ENCODE data around the gene STK32B.

DNA sequence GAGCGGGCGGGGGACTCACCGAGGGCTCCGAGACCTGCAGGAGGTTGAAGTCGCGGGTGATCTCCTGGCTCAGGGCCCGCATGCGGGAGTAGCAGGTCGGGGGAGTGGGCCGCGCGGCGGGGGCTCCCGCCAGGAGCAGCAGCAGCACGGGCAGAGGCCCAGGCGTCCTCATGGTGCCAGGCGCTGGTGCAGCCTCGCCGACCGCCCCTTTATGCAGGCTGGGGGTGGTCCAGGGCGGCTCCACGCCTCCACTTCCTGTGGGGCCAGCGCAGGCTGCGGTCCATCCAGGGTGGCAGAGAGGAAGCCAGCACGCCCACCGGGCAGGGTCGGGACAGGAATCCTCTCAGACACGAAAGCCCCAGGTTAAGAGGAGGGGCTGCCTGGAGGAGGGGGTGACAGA lies 32.0 kb upstream of the STK32B start, which contains the start of gene CYTL1:
- TF ChIP-seq, protein P1, sequence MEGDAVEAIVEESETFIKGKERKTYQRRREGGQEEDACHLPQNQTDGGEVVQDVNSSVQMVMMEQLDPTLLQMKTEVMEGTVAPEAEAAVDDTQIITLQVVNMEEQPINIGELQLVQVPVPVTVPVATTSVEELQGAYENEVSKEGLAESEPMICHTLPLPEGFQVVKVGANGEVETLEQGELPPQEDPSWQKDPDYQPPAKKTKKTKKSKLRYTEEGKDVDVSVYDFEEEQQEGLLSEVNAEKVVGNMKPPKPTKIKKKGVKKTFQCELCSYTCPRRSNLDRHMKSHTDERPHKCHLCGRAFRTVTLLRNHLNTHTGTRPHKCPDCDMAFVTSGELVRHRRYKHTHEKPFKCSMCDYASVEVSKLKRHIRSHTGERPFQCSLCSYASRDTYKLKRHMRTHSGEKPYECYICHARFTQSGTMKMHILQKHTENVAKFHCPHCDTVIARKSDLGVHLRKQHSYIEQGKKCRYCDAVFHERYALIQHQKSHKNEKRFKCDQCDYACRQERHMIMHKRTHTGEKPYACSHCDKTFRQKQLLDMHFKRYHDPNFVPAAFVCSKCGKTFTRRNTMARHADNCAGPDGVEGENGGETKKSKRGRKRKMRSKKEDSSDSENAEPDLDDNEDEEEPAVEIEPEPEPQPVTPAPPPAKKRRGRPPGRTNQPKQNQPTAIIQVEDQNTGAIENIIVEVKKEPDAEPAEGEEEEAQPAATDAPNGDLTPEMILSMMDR (IDR thresholded peaks at IDR 0.05): no peak
- TF ChIP-seq POLR2A (IDR thresholded peaks at IDR 0.05): no peak
